ENCODE results near the gene CACNA2D2. TPM values are rescaled to one million over a fixed set of nuclear protein-coding genes. Genes with fewer than 3 reads are reported as not detected.

CACNA2D2 gene
- total and polyA plus RNA-seq, 4 donors: 0.10 to 0.19 (median 0.15) TPM

DNA sequence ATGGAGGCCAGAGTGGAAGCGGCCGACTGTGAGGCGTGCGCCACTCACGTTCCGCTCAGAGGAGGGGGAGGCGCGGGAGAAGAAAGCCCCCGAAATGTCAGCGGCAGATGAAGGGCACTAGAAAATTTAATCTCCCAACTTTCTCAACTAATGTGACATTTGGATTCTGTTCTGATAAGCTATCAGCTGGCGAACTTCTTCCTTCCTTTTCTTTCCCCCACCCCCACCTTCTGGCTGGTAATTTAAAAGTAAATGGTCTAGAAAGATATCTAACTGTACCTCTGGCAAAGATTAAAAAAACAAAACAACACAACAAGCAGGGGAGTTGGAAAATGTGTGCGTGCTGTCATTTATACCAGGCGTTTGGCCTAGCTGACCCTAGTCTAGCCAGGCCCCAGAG, 117.7 kb downstream of the CACNA2D2 start:
- no peak for DNase-seq (ENCODE audit: low spot score)
- Histone ChIP-seq H3K9me3 (ENCODE audit: control insufficient read depth in 4 of 4, low read length in 3 of 4) (no peaks in the 10 kb centered on the region), H3K27me3 (ENCODE audit: control insufficient read depth in 4 of 4, insufficient read depth in 4 of 4, low read length in 3 of 4) (no peaks in the 10 kb centered on the region), H3K36me3 (ENCODE audit: control insufficient read depth in 4 of 4, insufficient read depth in 3 of 4, low read depth in 1 of 4, low read length in 3 of 4) (no peaks in the 10 kb centered on the region), H3K27ac (ENCODE audit: low read depth in 1 of 2, low read length in 2 of 2) (no peak overlapping the region), H3K4me3 (ENCODE audit: low read depth in 1 of 3, low read length in 3 of 3) (no peak overlapping the region), H3K9ac (ENCODE audit: low read depth in 1 of 2, low read length in 2 of 2) (no peak overlapping the region), H3K4me1 (ENCODE audit: control insufficient read depth in 4 of 4, insufficient read depth in 4 of 4, low read length in 3 of 4) (peaks cover 0 to 1% (median under 1%) of the 10 kb centered on the region in 4 donors)
- WGBS: 82% methylated on average over 13 of the region's 13 CpGs
- TF ChIP-seq YY1 (IDR thresholded peaks at IDR 0.05) (no peak), MAX (IDR thresholded peaks at IDR 0.05) (no peak), HNF4G (IDR thresholded peaks at IDR 0.05) (no peak), GABPA (IDR thresholded peaks at IDR 0.05 in 1 of 2, conservative IDR thresholded peaks at IDR 0.05 in 1 of 2) (no peak), EGR1 (IDR thresholded peaks at IDR 0.05; ENCODE audit: low read depth in 2 of 2) (no peak), SP1 (IDR thresholded peaks at IDR 0.05) (no peak), FOXA1 (IDR thresholded peaks at IDR 0.05) (no peak), NR2F2 (IDR thresholded peaks at IDR 0.05) (no peak)
- TF ChIP-seq, protein P1, sequence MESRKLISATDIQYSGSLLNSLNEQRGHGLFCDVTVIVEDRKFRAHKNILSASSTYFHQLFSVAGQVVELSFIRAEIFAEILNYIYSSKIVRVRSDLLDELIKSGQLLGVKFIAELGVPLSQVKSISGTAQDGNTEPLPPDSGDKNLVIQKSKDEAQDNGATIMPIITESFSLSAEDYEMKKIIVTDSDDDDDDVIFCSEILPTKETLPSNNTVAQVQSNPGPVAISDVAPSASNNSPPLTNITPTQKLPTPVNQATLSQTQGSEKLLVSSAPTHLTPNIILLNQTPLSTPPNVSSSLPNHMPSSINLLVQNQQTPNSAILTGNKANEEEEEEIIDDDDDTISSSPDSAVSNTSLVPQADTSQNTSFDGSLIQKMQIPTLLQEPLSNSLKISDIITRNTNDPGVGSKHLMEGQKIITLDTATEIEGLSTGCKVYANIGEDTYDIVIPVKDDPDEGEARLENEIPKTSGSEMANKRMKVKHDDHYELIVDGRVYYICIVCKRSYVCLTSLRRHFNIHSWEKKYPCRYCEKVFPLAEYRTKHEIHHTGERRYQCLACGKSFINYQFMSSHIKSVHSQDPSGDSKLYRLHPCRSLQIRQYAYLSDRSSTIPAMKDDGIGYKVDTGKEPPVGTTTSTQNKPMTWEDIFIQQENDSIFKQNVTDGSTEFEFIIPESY (IDR thresholded peaks at IDR 0.05): no peak
- TF ChIP-seq, protein P2, sequence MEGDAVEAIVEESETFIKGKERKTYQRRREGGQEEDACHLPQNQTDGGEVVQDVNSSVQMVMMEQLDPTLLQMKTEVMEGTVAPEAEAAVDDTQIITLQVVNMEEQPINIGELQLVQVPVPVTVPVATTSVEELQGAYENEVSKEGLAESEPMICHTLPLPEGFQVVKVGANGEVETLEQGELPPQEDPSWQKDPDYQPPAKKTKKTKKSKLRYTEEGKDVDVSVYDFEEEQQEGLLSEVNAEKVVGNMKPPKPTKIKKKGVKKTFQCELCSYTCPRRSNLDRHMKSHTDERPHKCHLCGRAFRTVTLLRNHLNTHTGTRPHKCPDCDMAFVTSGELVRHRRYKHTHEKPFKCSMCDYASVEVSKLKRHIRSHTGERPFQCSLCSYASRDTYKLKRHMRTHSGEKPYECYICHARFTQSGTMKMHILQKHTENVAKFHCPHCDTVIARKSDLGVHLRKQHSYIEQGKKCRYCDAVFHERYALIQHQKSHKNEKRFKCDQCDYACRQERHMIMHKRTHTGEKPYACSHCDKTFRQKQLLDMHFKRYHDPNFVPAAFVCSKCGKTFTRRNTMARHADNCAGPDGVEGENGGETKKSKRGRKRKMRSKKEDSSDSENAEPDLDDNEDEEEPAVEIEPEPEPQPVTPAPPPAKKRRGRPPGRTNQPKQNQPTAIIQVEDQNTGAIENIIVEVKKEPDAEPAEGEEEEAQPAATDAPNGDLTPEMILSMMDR (IDR thresholded peaks at IDR 0.05; ENCODE audit: low read depth, low read length, missing input control): no peak

- no peaks in the 10 kb centered on the region for H3K27me3 ChIP-seq (ENCODE audit: control insufficient read depth in 4 of 4, insufficient read depth in 4 of 4, low read length in 3 of 4)
- no peak overlapping the region for H3K4me3 ChIP-seq (ENCODE audit: low read depth in 1 of 3, low read length in 3 of 3)
- H3K4me1 ChIP-seq (ENCODE audit: control insufficient read depth in 4 of 4, insufficient read depth in 4 of 4, low read length in 3 of 4): no peaks in the 10 kb centered on the region
- no peaks in the 10 kb centered on the region for H3K36me3 ChIP-seq (ENCODE audit: control insufficient read depth in 4 of 4, insufficient read depth in 3 of 4, low read depth in 1 of 4, low read length in 3 of 4)
- H3K9ac ChIP-seq (ENCODE audit: low read depth in 1 of 2, low read length in 2 of 2): no peak overlapping the region
- H3K27ac ChIP-seq (ENCODE audit: low read depth in 1 of 2, low read length in 2 of 2): no peak overlapping the region
- DNase-seq (ENCODE audit: low spot score): no peak
- WGBS: 88% methylated on average over 6 of the region's 6 CpGs
- H3K9me3 ChIP-seq (ENCODE audit: control insufficient read depth in 4 of 4, low read length in 3 of 4): no peaks in the 10 kb centered on the region
- TF ChIP-seq, protein P1 (IDR thresholded peaks at IDR 0.05): no peak
- TF ChIP-seq HNF4A (conservative IDR thresholded peaks at IDR 0.05) (no peak), HNF4G (IDR thresholded peaks at IDR 0.05) (no peak), GABPA (IDR thresholded peaks at IDR 0.05 in 1 of 2, conservative IDR thresholded peaks at IDR 0.05 in 1 of 2) (no peak), ATF3 (IDR thresholded peaks at IDR 0.05) (no peak)
- TF ChIP-seq, protein P2 (IDR thresholded peaks at IDR 0.05; ENCODE audit: low read depth, low read length, missing input control): no peak
Observed at GRCh38 chr3:50383750-50384149, 119.7 kb downstream of the CACNA2D2 start.

Data from liver (tissue), 9 donors.